GM18505 (cell line): ENCODE data around the gene BTD.
A peak's percentile ranks its signal among the peaks of the same experiment; 100 is the strongest.

Source experiments
- ATAC-seq: cut with Tn5 transposase; IDR thresholded peaks from one replicate; pipeline ENCODE4 v1.9.1; 2021; ENCODE audit not compliant: unreplicated experiment
- POLR2A ChIP-seq: IDR thresholded peaks from 4 replicates; pipeline ENCODE4 v1.6.1; 2011; ENCODE audit warnings: borderline replicate concordance; ENCODE audit not compliant: insufficient read depth, insufficient read length; ENCODE audit errors: extremely low read depth

The BTD gene, protein sequence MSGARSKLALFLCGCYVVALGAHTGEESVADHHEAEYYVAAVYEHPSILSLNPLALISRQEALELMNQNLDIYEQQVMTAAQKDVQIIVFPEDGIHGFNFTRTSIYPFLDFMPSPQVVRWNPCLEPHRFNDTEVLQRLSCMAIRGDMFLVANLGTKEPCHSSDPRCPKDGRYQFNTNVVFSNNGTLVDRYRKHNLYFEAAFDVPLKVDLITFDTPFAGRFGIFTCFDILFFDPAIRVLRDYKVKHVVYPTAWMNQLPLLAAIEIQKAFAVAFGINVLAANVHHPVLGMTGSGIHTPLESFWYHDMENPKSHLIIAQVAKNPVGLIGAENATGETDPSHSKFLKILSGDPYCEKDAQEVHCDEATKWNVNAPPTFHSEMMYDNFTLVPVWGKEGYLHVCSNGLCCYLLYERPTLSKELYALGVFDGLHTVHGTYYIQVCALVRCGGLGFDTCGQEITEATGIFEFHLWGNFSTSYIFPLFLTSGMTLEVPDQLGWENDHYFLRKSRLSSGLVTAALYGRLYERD

DNA sequence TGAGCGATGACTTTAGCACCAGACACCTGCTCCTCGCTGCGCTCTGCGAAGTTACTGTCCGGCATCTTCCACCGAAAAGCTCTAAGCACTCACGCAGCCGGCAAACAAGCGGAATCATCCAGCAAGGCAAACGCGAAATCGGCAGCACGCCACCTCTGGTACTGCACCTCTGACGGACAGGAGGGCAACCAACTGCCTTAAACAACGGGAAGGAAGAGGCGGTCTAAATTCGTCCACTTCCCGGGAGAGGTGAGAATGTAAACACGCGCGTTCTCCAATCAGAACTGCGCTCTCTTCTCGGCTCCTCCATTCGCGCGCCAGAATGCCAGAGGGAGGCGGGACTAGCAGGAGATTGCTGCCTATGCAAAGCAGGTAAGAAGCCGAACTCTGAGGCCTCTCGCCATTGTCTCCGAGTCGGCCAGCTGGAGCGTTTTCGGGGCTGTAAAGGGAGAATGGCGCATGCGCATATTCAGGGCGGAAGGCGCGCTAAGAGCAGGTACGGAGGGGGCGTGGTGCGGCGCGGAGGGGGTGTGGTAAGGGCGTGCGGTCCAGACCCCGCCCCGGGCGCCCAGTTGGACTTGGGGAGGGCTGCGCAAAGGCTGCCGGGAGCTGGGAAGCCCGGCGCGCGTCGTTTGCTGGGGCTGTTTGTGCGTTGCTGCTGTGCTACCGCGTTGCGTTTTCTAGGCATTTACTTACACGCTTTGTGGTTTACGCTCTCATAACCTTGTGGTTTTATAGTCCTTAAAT is at the start of gene BTD, which contains the start of gene HACL1:
BTD (plus strand) TSS at position 347 of the 747 bp plus-strand sequence. CDS start 33,695 bp downstream, outside the sequence.
HACL1 (minus strand) TSS at position 171 of the 747 bp plus-strand sequence; CDS start at position 65, 106 bp downstream.
- TF ChIP-seq POLR2A: peak; percentile 96
- peak; percentile 93 for ATAC-seq

DNA sequence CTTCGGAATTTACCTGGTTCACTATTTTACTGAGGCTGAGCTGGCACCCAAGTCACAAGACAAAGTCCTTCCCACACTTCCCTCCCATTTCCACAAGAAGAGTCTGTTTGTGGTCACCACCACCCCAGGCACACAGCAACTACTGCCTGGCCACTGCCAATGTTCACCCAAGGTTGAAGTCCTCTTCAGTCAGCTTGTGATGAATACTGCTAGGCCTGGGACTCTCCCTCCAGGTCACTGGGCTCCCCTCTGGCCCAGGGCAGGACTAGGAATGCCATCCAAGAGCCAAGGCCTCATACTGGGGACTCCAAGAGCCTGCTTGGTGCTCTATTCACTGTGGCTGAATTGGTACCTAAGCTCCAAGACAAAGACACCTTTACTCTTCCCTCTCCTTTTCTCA is 49.6 kb upstream of the BTD start:
- no peak for ATAC-seq
- no peak for TF ChIP-seq POLR2A

DNA sequence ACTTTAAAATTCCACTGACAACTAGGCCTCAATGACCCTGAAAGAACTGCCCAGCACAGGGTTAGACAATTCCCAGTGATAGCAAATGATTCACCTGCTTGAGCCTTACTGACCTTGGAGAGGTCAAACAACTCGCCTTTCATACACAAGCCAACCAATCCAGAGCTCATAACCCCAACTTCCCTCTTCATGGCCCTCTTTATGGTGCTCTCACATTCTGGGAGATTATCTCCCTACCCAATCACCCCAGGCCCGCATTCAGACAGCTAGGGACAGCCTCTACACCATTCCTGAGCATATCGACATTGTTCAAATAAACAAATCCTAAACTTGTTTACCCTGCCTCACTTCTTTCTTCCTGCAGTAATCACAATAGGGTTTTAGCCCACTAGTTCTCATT is 47.8 kb upstream of the BTD start:
- no peak for ATAC-seq
- no peak for TF ChIP-seq POLR2A

DNA sequence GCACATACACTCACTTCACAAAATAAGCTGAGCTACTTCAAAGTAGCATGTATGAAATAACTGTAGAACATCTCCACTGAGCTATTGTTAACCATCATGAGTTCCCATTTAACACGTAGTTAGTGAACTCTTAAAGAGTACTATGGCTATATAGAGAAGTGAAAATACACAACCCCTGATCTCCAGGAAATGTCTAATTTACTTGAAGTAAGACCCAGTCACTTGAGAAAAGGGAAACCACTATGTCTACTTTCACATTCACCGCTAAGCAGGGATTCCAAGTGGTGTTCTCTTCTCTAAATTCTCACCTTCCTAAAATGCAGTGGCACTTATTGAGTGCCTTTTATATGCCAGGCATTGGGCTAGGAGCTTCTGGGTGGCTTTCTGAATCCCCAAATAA is 45.0 kb upstream of the BTD start:
- TF ChIP-seq POLR2A: no peak
- peak; percentile 84 for ATAC-seq

DNA sequence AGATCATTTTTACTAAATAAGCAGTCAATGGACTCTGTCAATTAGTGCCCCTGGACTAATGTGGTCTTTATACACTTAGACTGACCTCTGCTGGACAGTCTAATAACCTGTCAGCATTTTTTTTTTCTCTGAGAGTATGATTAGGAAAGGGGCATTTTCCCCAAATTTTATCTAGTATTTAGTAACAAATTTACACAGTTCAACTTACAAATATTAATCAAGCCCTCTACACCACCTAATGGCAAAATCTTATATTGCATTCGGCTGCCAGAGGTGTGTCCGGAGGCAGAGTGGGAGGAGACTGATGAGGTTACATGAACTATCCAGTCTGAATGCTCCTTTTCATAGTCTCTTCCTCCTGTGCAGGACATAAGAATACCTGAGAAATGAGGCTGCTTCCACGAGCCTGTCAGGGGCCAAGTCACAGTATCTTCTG is 44.0 kb upstream of the BTD start:
- TF ChIP-seq POLR2A: no peak
- peak; percentile 56 for ATAC-seq

DNA sequence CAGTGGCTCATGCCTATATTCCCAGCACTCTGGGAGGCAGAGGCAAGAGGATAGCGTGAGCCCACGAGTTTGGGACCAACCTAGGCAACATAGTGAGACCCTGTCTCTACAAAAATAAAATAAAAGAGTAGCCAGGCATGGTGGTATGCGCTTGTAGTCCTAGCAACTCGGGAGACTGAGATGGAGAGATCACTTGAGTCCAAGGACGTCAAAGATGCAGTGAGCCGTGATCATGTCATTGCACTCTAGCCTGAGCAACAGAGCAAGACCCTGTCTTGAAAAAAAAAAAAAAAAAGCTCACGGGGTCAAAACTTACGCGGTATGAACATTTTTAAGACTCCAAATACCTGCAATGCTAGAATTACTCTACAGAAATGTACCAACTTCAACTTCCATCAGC is 43.0 kb upstream of the BTD start:
- ATAC-seq: no peak
- no peak for TF ChIP-seq POLR2A

DNA sequence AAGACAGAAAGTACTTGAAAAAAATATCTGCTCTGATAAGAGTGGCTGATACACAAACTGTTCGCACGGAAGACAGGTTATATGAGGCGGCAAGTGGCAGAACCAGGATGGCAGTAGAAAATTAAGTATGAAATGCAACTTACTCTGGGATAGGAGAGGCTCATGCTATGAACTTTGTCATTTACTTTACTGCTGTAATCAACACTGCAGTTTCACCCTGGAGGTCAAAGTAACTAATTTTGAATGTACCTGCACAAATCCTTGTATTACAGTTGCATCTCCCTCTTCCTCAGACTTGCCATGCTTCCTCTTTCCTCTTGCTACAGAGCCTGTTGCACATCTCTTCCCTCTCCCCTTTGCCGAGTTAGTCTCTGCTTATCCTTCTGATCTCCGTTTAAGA is 39.0 kb upstream of the BTD start:
- no peak for ATAC-seq
- no peak for TF ChIP-seq POLR2A

DNA sequence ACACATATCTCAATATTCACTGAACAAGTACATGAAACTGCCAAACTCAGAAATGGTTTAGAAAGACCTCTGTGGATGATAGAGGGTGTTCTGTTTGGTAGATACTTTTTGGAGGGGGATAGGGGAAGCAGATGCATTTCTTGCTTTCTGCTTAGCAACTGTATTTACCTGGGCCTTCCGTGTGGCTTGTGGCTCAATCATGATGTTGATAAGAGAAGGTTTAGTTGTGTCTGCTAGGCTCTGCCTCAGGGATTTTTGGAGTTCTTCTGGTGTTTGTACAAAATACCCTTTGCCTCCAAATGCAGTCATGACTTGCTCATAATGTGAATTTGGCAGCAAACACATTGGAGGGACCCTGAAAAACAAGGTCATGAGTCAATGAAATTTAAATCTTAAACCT is 38.4 kb upstream of the BTD start:
- no peak for ATAC-seq
- no peak for TF ChIP-seq POLR2A

DNA sequence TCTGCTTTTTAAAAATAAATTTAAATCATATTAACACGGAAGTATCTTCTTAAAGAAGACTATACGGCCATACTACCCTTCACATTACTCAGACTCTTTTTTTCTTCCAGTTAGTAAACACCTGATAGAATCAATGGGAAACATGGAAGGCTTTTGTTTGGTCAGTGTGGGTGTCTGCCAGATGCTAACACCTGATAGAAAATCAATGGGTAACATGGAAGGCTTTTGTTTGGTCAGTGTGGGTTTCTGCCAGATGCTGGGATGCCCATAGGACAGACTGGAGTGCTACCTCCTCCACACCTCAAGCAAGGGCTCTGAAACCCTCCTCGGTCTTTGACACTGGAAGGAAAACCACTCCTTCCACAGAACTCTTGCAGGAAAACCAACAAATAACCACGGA is 29.4 kb upstream of the BTD start:
- no peak for ATAC-seq
- TF ChIP-seq POLR2A: no peak

DNA sequence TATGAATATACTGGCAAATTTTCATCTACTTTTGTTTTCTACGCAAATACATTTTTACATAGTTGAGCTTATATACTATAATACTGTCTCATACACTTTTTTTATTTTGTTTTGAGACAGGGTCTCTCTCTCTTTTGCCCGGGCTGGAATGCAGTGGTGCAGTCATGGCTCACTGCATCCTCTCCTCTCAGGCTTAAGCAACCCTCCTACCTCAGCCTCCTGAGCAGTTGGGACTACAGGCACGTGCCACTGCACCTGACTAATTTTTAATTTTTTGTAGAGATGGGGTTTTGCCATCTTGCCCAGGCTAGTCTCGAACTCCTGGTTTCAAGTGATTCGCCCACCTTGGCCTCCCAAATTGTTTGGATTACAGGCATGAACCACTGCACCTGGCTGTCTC is 26.1 kb upstream of the BTD start:
- ATAC-seq: no peak
- no peak for TF ChIP-seq POLR2A

DNA sequence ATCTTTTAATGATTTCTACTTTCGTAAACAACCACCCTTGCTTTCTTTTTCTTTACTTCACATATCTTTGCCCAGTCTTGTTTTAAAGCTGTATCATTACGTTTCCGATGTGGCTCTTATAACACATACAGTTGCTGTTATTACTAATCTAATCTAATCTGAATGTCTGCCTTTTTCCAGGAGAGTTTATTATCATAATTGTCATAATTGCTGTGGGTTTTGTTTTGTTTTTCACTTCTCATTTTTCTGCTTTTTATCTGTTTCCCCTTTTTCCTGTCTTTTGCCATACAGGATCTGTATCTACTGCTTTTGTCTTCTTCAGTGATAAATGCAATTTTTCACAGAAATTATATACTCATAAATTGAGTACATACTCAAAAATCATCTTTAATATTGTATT is 25.1 kb upstream of the BTD start:
- no peak for ATAC-seq
- TF ChIP-seq POLR2A: no peak

DNA sequence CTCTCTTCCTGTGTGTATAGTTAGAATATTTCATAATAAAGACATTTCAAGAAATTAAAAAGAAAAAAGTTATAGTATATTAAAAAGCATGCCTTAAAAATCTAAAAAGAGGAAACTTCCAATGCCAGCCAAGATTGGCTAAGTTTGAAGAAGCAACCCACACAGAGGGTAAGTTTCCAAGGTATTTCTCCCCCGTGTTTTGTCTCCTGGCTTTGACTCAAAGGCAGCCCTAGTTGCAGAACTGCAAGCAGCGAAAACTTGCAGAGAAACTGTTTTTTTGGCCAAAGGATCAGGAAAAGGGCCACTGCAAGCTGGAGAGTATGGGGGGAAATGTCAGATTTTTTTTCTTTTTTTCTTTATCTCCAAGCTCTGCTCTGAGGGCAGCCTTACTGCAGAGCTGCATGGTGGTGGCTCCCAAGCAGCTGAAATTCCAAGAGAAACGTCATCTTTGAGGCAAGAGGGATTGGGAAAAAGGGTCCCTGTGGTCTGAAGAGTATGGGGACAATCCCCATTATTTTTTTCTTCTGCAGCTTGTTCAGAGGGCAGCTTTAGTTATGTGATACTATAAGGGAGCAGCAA is 23.2 kb upstream of the BTD start:
- ATAC-seq: no peak
- TF ChIP-seq POLR2A: no peak

DNA sequence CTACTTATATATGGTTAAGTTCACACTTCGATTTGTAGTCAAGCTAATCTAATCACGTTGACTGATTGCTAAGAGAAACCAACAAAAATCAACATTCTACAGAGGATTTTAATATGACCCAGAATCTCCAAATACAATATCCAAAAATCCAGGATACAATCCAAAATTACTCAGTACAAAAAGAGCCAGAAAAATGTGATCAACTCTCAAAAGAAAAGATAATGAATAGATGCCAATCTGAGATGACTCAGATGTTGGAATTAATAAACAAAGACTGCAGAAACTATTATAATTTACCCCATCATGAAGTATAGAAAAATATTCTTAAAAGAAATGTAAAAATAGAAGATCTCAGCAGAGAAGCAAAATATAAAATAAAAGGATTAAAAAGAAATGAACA is 22.5 kb upstream of the BTD start:
- TF ChIP-seq POLR2A: no peak
- ATAC-seq: no peak

DNA sequence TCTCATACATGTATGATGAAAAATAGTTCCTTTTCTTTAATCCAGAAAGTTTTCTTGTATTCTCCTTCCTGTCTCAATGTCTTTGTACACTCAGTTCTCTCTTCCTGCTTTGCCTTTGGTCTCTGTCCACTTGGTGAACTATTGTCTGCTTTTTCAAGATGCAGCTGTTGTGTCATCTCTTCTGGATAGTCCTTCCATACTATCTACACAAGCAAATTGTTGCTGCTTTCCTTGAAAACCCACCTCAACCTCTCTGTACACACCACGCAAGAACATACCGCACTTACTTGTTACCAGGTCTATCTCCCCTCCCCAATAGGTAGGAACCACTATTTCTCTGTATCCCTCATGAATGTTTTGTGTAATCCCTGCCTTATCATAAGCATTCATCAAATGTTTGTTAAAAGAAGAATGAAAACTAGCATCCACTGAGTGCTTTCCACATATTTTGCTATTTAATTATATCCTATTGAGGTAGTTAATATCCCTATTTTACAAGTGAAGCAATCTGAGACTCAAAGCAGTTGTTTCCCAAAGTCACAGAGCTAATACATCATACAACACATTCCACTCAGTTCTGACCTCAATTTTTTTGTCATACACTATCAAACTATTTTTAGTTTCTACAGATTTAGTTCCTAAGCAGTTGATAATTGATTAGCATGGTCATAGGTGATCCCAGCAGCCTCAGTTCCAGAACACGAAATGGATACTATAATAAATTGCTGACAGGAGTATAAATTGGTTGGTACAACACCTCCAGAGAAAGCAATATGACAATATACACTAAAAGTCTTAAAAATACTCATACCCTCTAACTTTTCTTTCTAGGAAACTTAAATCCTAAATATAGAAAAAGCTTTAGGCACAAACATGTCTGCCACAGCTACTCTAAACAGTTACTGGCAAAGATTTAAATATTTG is 19.8 kb upstream of the BTD start:
- no peak for ATAC-seq
- TF ChIP-seq POLR2A: no peak
